ENCODE measurements around the gene RHOT2.

Gene RHOT2

GRCh38 chr16:667113-667779 is 686 bp upstream of the RHOT2 start:
- POLR2A ChIA-PET: interaction anchor here (0.9 to 3.0 kb wide), 5 partner anchors 12 to 31 kb away, joined by 3 to 13 read pairs (median 4); partner anchors contain the start of genes METTL26 and WDR90
- CTCF ChIA-PET: interaction anchor here (0.7 to 1.0 kb wide), 2 partner anchors 14 to 23 kb away, joined by 3 read pairs; partner anchors contain the start of gene WDR24
- peak; percentile 76; the same call in 1 of the 2 replicates for TF ChIP-seq HDGF (IDR thresholded peaks at IDR 0.05; ENCODE audit: borderline replicate concordance)
- TF ChIP-seq ZNF384 (IDR thresholded peaks at IDR 0.05): no peak
- DNase-seq (ENCODE audit: extremely low spot score): no peak

- POLR2A ChIA-PET: interaction anchor here (1.1 to 3.0 kb wide), 3 partner anchors 11 to 33 kb away, joined by 3 to 13 read pairs (median 9); partner anchors contain the start of genes METTL26 and STUB1
- TF ChIP-seq NFRKB (IDR thresholded peaks at IDR 0.05) (no peak), ELF4 (IDR thresholded peaks at IDR 0.05) (no peak), PKNOX1 (IDR thresholded peaks at IDR 0.05) (no peak), FOXK2 (IDR thresholded peaks at IDR 0.05) (no peak), FOXA1 (IDR thresholded peaks at IDR 0.05) (no peak), FOXM1 (IDR thresholded peaks at IDR 0.05; ENCODE audit: borderline replicate concordance) (no peak), LEF1 (IDR thresholded peaks at IDR 0.05; ENCODE audit: borderline replicate concordance) (no peak), TARDBP (IDR thresholded peaks at IDR 0.05) (no peak), ARNT (IDR thresholded peaks at IDR 0.05) (no peak), L3MBTL2 (conservative IDR thresholded peaks at IDR 0.05) (no peak), BHLHE40 (IDR thresholded peaks at IDR 0.05; ENCODE audit: borderline replicate concordance) (no peak), CTBP1 (IDR thresholded peaks at IDR 0.05; ENCODE audit: borderline replicate concordance) (no peak), SP1 (IDR thresholded peaks at IDR 0.05) (no peak), HDGF (IDR thresholded peaks at IDR 0.05; ENCODE audit: borderline replicate concordance) (no peak), ZNF384 (IDR thresholded peaks at IDR 0.05) (no peak), SUZ12 (IDR thresholded peaks at IDR 0.05) (no peak)
- CTCF ChIA-PET: no interaction called here
- no peak for DNase-seq (ENCODE audit: extremely low spot score)
Observed at GRCh38 chr16:668519-669171, 713 bp downstream of the RHOT2 start.

GRCh38 chr16:669666-670065 is 1.7 kb downstream of the RHOT2 start:
- DNase-seq (ENCODE audit: extremely low spot score): no peak
- POLR2A ChIA-PET: interaction anchor here (1.8 to 3.0 kb wide), 2 partner anchors 10 to 12 kb away, joined by 9 to 13 read pairs; partner anchors contain the start of gene STUB1
- CTCF ChIA-PET: no interaction called here
- TF ChIP-seq SUZ12 (IDR thresholded peaks at IDR 0.05) (no peak), ELF4 (IDR thresholded peaks at IDR 0.05) (no peak), CTBP1 (IDR thresholded peaks at IDR 0.05; ENCODE audit: borderline replicate concordance) (no peak)

- POLR2A ChIA-PET: interaction anchor here (1.1 kb wide), 2 partner anchors 11 to 25 kb away, joined by 3 to 4 read pairs; no protein-coding TSS in a partner anchor
- CTCF ChIA-PET: no interaction called here
- DNase-seq (ENCODE audit: extremely low spot score): no peak
- TF ChIP-seq NFRKB (IDR thresholded peaks at IDR 0.05): no peak
- no peak for TF ChIP-seq TARDBP (IDR thresholded peaks at IDR 0.05)
- TF ChIP-seq SUZ12 (IDR thresholded peaks at IDR 0.05): no peak
- TF ChIP-seq FOXK2 (IDR thresholded peaks at IDR 0.05): no peak
- no peak for TF ChIP-seq PKNOX1 (IDR thresholded peaks at IDR 0.05)
- no peak for TF ChIP-seq ZNF384 (IDR thresholded peaks at IDR 0.05)
- no peak for TF ChIP-seq ARNT (IDR thresholded peaks at IDR 0.05)
- TF ChIP-seq CTBP1 (IDR thresholded peaks at IDR 0.05; ENCODE audit: borderline replicate concordance): no peak
Observed at GRCh38 chr16:670485-671352, 2.8 kb downstream of the RHOT2 start.

- DNase-seq (ENCODE audit: extremely low spot score): no peak
- ChIA-PET CTCF (no interaction called here), POLR2A (interaction anchor here (1.1 to 2.1 kb wide), 2 partner anchors 10 to 24 kb away, joined by 3 to 9 read pairs; partner anchors contain the start of gene STUB1)
- TF ChIP-seq LEF1 (IDR thresholded peaks at IDR 0.05; ENCODE audit: borderline replicate concordance) (no peak), FOXK2 (IDR thresholded peaks at IDR 0.05) (no peak), CTBP1 (IDR thresholded peaks at IDR 0.05; ENCODE audit: borderline replicate concordance) (no peak), SUZ12 (IDR thresholded peaks at IDR 0.05) (no peak), TARDBP (IDR thresholded peaks at IDR 0.05) (no peak), SP1 (IDR thresholded peaks at IDR 0.05) (no peak), HDGF (IDR thresholded peaks at IDR 0.05; ENCODE audit: borderline replicate concordance) (no peak), L3MBTL2 (conservative IDR thresholded peaks at IDR 0.05) (no peak)
Observed at GRCh38 chr16:671353-672131, 3.6 kb downstream of the RHOT2 start.

- no peak for DNase-seq (ENCODE audit: extremely low spot score)
- TF ChIP-seq LEF1 (IDR thresholded peaks at IDR 0.05; ENCODE audit: borderline replicate concordance): no peak
- no peak for TF ChIP-seq NFRKB (IDR thresholded peaks at IDR 0.05)
- TF ChIP-seq SP1 (IDR thresholded peaks at IDR 0.05): no peak
- TF ChIP-seq FOXM1 (IDR thresholded peaks at IDR 0.05; ENCODE audit: borderline replicate concordance): no peak
- TF ChIP-seq L3MBTL2 (conservative IDR thresholded peaks at IDR 0.05): no peak
- no peak for TF ChIP-seq ARNT (IDR thresholded peaks at IDR 0.05)
- TF ChIP-seq ELF4 (IDR thresholded peaks at IDR 0.05): no peak
- no peak for TF ChIP-seq TARDBP (IDR thresholded peaks at IDR 0.05)
- TF ChIP-seq FOXA1 (IDR thresholded peaks at IDR 0.05): no peak
- no peak for TF ChIP-seq CTBP1 (IDR thresholded peaks at IDR 0.05; ENCODE audit: borderline replicate concordance)
- no peak for TF ChIP-seq FOXK2 (IDR thresholded peaks at IDR 0.05)
- TF ChIP-seq ZNF384 (IDR thresholded peaks at IDR 0.05): no peak
- no peak for TF ChIP-seq BHLHE40 (IDR thresholded peaks at IDR 0.05; ENCODE audit: borderline replicate concordance)
- no peak for TF ChIP-seq SUZ12 (IDR thresholded peaks at IDR 0.05)
- ChIA-PET POLR2A (interaction anchor here (2.1 kb wide), 1 partner anchor 9 kb away, joined by 9 read pairs; the partner anchor contains the start of gene STUB1), CTCF (no interaction called here)
Observed at GRCh38 chr16:672371-672770, 4.4 kb downstream of the RHOT2 start.

Measured in HEK293T (cell line).